ENCODE results near the gene NDST3.

DNA sequence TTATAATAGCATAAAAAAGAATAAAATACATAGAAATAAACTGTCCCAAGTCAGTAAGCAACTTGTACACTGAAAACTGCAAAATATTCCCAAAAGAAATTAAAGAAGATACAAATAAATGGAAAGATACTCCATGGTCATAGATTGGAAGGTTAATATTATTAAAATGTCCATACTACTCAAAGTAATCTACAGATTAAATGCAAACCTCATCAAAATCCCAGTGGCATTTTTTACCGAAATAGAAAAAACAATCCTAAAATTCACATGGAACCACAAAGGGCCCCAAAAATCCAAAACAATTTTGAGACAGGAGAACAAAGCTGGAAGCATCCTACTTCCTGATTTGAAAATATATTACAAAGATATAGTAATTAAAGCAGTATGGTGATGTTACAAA, 133.0 kb downstream of the NDST3 start:
- TF ChIP-seq CTCF (IDR thresholded peaks at IDR 0.05): no peak
- TF ChIP-seq POLR2A (IDR thresholded peaks at IDR 0.05): no peak
